Measurements from ENCODE around the gene TENM4.

GRCh38 chr11:79040348-79040747 is 400.5 kb downstream of the TENM4 start:
- TF ChIP-seq TAF1 (conservative IDR thresholded peaks at IDR 0.05): no peak
- no peak for TF ChIP-seq CTCF (IDR thresholded peaks at IDR 0.05; ENCODE audit: low read depth, low read length, missing input control)
- no peak for TF ChIP-seq JUND (IDR thresholded peaks at IDR 0.05)
- TF ChIP-seq REST (IDR thresholded peaks at IDR 0.05): no peak
- TF ChIP-seq ZBTB33 (IDR thresholded peaks at IDR 0.05): no peak
- no peak for TF ChIP-seq RAD21 (IDR thresholded peaks at IDR 0.05)
- no peak for TF ChIP-seq FOXA1 (IDR thresholded peaks at IDR 0.05)
- TF ChIP-seq ATF3 (IDR thresholded peaks at IDR 0.05): no peak
- TF ChIP-seq RXRA (IDR thresholded peaks at IDR 0.05): no peak
- TF ChIP-seq MAX (IDR thresholded peaks at IDR 0.05): no peak
- TF ChIP-seq YY1 (IDR thresholded peaks at IDR 0.05): no peak
